Hematopoietic multipotent progenitor cell treated with erythropoietin and hydrocortisone succinate and interleukin-3 and kit ligand, for 15 days (in vitro differentiated cells): ENCODE measurements around the gene SRPRB.
A peak's percentile ranks its signal among the peaks of the same experiment; 100 is the strongest.

Experiments
- DNase-seq: peaks from one replicate; pipeline ENCODE4 v3.0.0-alpha.2; 2015; ENCODE audit warnings: low spot score

Gene SRPRB

GRCh38 chr3:133805702-133806475, at the start of gene SRPRB:
Gene SRPRB (plus strand): TSS chr3:133805815. CDS start chr3:133805849, 34 bp downstream.
- DNase-seq = peak; percentile 92

GRCh38 chr3:133756716-133757694, 48.6 kb upstream of the SRPRB start:
- DNase-seq = no peak

- no peak for DNase-seq
Observed at GRCh38 chr3:133757701-133758567, 47.7 kb upstream of the SRPRB start.

GRCh38 chr3:133758568-133758928, 47.1 kb upstream of the SRPRB start:
- DNase-seq = no peak

GRCh38 chr3:133758964-133759739, 46.5 kb upstream of the SRPRB start:
- no peak for DNase-seq

GRCh38 chr3:133759740-133760305, 45.8 kb upstream of the SRPRB start:
- no peak for DNase-seq

GRCh38 chr3:133760916-133761315, 44.7 kb upstream of the SRPRB start:
- no peak for DNase-seq

- DNase-seq = no peak
Observed at GRCh38 chr3:133761605-133762484, 43.8 kb upstream of the SRPRB start.

- DNase-seq = no peak
Observed at GRCh38 chr3:133762539-133762938, 43.1 kb upstream of the SRPRB start.

- no peak for DNase-seq
Observed at GRCh38 chr3:133763797-133764683, 41.6 kb upstream of the SRPRB start.

- no peak for DNase-seq
Observed at GRCh38 chr3:133765256-133765655, 40.4 kb upstream of the SRPRB start.

GRCh38 chr3:133767607-133768006, 38.0 kb upstream of the SRPRB start:
- no peak for DNase-seq

- no peak for DNase-seq
Observed at GRCh38 chr3:133769536-133769935, 36.1 kb upstream of the SRPRB start.

GRCh38 chr3:133773732-133774131, 31.9 kb upstream of the SRPRB start:
- DNase-seq = no peak

GRCh38 chr3:133775309-133775708, 30.3 kb upstream of the SRPRB start:
- no peak for DNase-seq

- no peak for DNase-seq
Observed at GRCh38 chr3:133775835-133776234, 29.8 kb upstream of the SRPRB start.

GRCh38 chr3:133776794-133777438, 28.7 kb upstream of the SRPRB start:
- no peak for DNase-seq
